Caco-2 (cell line): ENCODE results near the gene CAPN8. TPM values are rescaled to one million over a fixed set of nuclear protein-coding genes. Genes with fewer than 3 reads are reported as not detected.

Experiments used
- BruUV-seq: library from RNA; stranded (reverse); fragments of 400-500 nt; replicated peaks from 2 replicates; lab custom pipeline; 2021; lab: Mats Ljungman, UMichigan
- CTCF ChIA-PET: fragments of 300-600 bp; sonication (Branson Sonifier 250); formaldehyde crosslinking; loops from one replicate; lab custom pipeline; 2022; ENCODE audit warnings: antibody characterized with exemption; lab: Charles Lee
- POLR2A ChIA-PET: fragments of 300-600 bp; sonication (Branson Sonifier 250); formaldehyde crosslinking; loops from one replicate; lab custom pipeline; 2022; ENCODE audit warnings: antibody characterized with exemption; lab: Charles Lee
- DNase-seq, 2 experiments: peaks; one replicate each; pipeline versions ENCODE4 v3.0.0 to v3.0.0-alpha.2; 2020 to 2022
- H3K27me3 ChIP-seq: replicated peaks from 2 replicates; pipeline ENCODE4 v1.6.0; 2011; ENCODE audit warnings: low read length; ENCODE audit not compliant: control insufficient read depth, insufficient read depth
- H3K36me3 ChIP-seq: 2 replicates; pipeline ENCODE4 v1.5.1; 2011; ENCODE audit warnings: low read length; ENCODE audit not compliant: control insufficient read depth, insufficient read depth
- H3K4me1 ChIP-seq: fragments of 250-450 bp; sonication (Bioruptor Pico); 2 replicates; pipeline ENCODE4 v1.5.1; 2020; ENCODE audit warnings: mild to moderate bottlenecking
- H3K4me3 ChIP-seq: 2 replicates; pipeline ENCODE4 v1.5.1; 2011; ENCODE audit warnings: low read depth, mild to moderate bottlenecking, control low read depth, low read length
- H3K9me3 ChIP-seq: fragments of 250-450 bp; sonication (Bioruptor Pico); 2 replicates; pipeline ENCODE4 v1.5.1; 2020; ENCODE audit warnings: mild to moderate bottlenecking, moderate library complexity
- H3K27ac Mint-ChIP-seq: one replicate; pipeline ENCODE4 v1.8.0; 2022; ENCODE audit warnings: mixed read lengths; ENCODE audit not compliant: unreplicated experiment
- H3K27me3 Mint-ChIP-seq: one replicate; pipeline ENCODE4 v1.8.0; 2022; ENCODE audit warnings: mixed read lengths; ENCODE audit not compliant: insufficient read depth, unreplicated experiment
- H3K36me3 Mint-ChIP-seq: one replicate; pipeline ENCODE4 v1.8.0; 2022; ENCODE audit warnings: mild to moderate bottlenecking, mixed read lengths; ENCODE audit not compliant: insufficient read depth, unreplicated experiment
- H3K4me1 Mint-ChIP-seq: one replicate; pipeline ENCODE4 v1.8.0; 2022; ENCODE audit warnings: low read depth, mixed read lengths; ENCODE audit not compliant: unreplicated experiment
- H3K4me3 Mint-ChIP-seq: one replicate; pipeline ENCODE4 v1.8.0; 2022; ENCODE audit warnings: mild to moderate bottlenecking, moderate library complexity, mixed read lengths; ENCODE audit not compliant: unreplicated experiment
- H3K9me3 Mint-ChIP-seq: one replicate; pipeline ENCODE4 v1.8.0; 2022; ENCODE audit warnings: mixed read lengths; ENCODE audit not compliant: unreplicated experiment
- CTCF ChIP-seq, 2 experiments: fragments of 200-600 bp in 1 of 2; IDR thresholded peaks; 1 replicate in 1 of 2; 2 replicates in 1 of 2; pipeline versions ENCODE4 v1.5.1 to v1.8.0; 2011 to 2022; ENCODE audit warnings: antibody characterized with exemption in 1 of 2, control low read depth in 1 of 2, inconsistent platforms in 1 of 2, low read depth in 1 of 2, low read length in 1 of 2, mild to moderate bottlenecking in 1 of 2, moderate library complexity in 1 of 2; ENCODE audit not compliant: insufficient read depth in 1 of 2, severe bottlenecking in 1 of 2, unreplicated experiment in 1 of 2
- intact Hi-C: fragments of 100-400 bp; cut with micrococcal nuclease; formaldehyde crosslinking; loops from one replicate; pipeline ENCODE4 v1.10.0; 2022; ENCODE audit not compliant: unreplicated experiment
- total RNA-seq: library from RNA; stranded (reverse); gene quantifications from 2 replicates; pipeline ENCODE4 v1.2.3, GENCODE V29; 2022

CAPN8 gene
- total RNA-seq, 1 experiment from 2014 or later = 4.1 TPM

GRCh38 chr1:223700942-223701637 lies 35.6 kb upstream of the CAPN8 start:
- Mint-ChIP-seq H3K27me3 (no peaks in the 10 kb centered on the region), H3K36me3 (peaks cover 7% of the 10 kb centered on the region), H3K4me3 (peak overlapping the region; percentile 1), H3K9me3 (no peaks in the 10 kb centered on the region), H3K4me1 (peaks cover 45% of the 10 kb centered on the region), H3K27ac (peak overlapping the region; percentile 82)
- ChIA-PET CTCF (interaction anchor here (0.7 to 1.1 kb wide), 4 partner anchors 18 to 151 kb away, joined by 3 to 6 read pairs (median 4); no protein-coding TSS in a partner anchor), POLR2A (interaction anchor here (0.6 to 1.4 kb wide), 4 partner anchors 10 to 18 kb away, joined by 3 to 5 read pairs (median 4); no protein-coding TSS in a partner anchor)
- DNase-seq = peak; percentile 78 to 86
- intact Hi-C loops = loop anchor here (1.0 to 2.0 kb wide), 2 partner anchors 9 to 630 kb away; partner anchors contain the start of gene NVL
- Histone ChIP-seq H3K4me3 (no peak overlapping the region), H3K4me1 (peaks cover 36% of the 10 kb centered on the region), H3K27me3 (no peaks in the 10 kb centered on the region), H3K9me3 (no peaks in the 10 kb centered on the region), H3K36me3 (no peaks in the 10 kb centered on the region)
- TF ChIP-seq CTCF (IDR thresholded peaks at IDR 0.05; ENCODE audit: insufficient read depth in 1 of 2, low read depth in 1 of 2, low read length in 1 of 2, severe bottlenecking in 1 of 2, unreplicated experiment in 1 of 2) = no peak
- TSS peak; percentile 70 for BruUV-seq

DNA sequence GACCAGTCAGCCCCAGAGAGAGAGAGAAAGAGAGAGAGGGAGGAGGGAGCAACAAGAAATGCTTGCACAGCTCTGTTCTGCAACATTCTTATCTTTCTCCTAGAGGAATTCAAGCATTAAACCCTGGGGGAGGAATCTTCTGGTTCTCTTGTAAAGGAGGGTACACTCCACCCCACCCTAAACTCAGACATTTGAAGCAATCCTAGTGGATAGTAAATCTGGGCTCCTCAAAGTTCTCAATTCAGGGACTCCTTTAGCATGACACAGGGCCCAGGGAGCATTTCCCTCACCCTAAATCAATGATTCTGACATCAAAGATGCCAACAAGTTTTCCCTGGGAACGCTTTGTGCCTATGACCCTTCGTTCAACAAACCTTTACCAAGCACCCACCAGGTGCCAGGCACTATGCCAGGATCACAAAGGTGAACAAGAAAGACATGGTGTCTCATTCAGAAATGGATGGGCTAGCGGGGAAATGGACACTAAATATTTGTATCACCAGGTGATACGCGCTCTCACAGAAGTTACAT lies 35.0 kb upstream of the CAPN8 start:
- H3K4me1 Mint-ChIP-seq = peaks cover 41% of the 10 kb centered on the region
- no TSS peak for BruUV-seq
- no peak for DNase-seq

More for the DNA sequence above, 35.0 kb upstream of the CAPN8 start:
- ChIA-PET POLR2A (interaction anchor here (0.7 to 1.4 kb wide), 3 partner anchors 10 to 19 kb away, joined by 3 to 5 read pairs (median 4); no protein-coding TSS in a partner anchor), CTCF (interaction anchor here (0.6 to 1.1 kb wide), 4 partner anchors 18 to 146 kb away, joined by 3 to 6 read pairs (median 4); no protein-coding TSS in a partner anchor)
- H3K9me3 Mint-ChIP-seq = no peaks in the 10 kb centered on the region
- intact Hi-C loops = loop anchor here (2.0 kb wide), 1 partner anchor 630 kb away; the partner anchor contains the start of gene NVL
- Histone ChIP-seq H3K27me3 (no peaks in the 10 kb centered on the region), H3K4me1 (peaks cover 32% of the 10 kb centered on the region), H3K4me3 (no peak overlapping the region), H3K9me3 (no peaks in the 10 kb centered on the region), H3K36me3 (no peaks in the 10 kb centered on the region)
- H3K27ac Mint-ChIP-seq = peak overlapping the region; percentile 82
- H3K4me3 Mint-ChIP-seq = peak overlapping the region; percentile 1
- no peak for TF ChIP-seq CTCF (IDR thresholded peaks at IDR 0.05; ENCODE audit: insufficient read depth in 1 of 2, low read depth in 1 of 2, low read length in 1 of 2, severe bottlenecking in 1 of 2, unreplicated experiment in 1 of 2)
- H3K27me3 Mint-ChIP-seq = no peaks in the 10 kb centered on the region
- H3K36me3 Mint-ChIP-seq = peaks cover 7% of the 10 kb centered on the region
